Measurements from ENCODE around the gene PTPRH. TPM values are rescaled to one million over a fixed set of nuclear protein-coding genes. Genes with fewer than 3 reads are reported as not detected.
A peak's percentile ranks its signal among the peaks of the same experiment; 100 is the strongest.

PTPRH gene, protein sequence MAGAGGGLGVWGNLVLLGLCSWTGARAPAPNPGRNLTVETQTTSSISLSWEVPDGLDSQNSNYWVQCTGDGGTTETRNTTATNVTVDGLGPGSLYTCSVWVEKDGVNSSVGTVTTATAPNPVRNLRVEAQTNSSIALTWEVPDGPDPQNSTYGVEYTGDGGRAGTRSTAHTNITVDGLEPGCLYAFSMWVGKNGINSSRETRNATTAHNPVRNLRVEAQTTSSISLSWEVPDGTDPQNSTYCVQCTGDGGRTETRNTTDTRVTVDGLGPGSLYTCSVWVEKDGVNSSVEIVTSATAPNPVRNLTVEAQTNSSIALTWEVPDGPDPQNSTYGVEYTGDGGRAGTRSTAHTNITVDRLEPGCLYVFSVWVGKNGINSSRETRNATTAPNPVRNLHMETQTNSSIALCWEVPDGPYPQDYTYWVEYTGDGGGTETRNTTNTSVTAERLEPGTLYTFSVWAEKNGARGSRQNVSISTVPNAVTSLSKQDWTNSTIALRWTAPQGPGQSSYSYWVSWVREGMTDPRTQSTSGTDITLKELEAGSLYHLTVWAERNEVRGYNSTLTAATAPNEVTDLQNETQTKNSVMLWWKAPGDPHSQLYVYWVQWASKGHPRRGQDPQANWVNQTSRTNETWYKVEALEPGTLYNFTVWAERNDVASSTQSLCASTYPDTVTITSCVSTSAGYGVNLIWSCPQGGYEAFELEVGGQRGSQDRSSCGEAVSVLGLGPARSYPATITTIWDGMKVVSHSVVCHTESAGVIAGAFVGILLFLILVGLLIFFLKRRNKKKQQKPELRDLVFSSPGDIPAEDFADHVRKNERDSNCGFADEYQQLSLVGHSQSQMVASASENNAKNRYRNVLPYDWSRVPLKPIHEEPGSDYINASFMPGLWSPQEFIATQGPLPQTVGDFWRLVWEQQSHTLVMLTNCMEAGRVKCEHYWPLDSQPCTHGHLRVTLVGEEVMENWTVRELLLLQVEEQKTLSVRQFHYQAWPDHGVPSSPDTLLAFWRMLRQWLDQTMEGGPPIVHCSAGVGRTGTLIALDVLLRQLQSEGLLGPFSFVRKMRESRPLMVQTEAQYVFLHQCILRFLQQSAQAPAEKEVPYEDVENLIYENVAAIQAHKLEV
- not detected for total RNA-seq

DNA sequence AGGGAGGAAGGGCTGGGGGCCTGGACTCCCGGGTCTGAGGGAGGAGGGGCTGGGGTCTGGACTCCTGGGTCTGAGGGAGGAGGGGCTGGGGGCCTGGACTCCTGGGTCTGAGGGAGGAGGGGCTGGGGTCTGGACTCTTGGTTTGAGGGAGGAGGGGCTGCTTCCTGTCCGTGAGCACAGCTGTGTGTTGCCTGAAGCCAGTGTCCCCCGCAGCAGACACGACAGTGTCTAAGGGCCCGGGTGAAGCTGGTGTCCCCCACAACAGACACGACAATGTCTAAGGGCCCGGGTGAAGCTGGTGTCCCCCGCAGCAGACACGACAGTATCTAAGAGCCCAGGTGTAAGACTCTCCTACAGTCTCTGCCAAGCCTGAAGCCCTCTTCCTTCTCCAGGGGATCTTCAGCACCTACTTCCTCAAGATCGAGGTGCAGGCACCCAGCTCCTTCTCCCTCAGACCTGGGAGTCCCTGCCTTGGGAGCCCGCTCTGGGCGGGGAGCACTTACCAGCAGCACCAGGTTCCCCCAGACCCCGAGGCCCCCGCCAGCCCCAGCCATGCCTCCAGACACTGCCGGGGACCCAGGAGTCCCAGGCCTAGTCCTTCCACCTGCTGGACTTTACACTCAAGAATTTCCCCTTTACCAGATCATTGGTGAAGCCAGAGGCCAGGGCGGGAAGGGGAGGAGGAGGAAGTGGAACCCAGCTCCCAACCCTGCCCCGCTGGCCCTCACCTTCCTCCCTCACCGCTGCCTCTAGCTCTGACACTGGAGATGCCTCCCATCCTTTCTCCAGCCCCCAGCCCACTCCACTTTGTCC lies at the start of gene PTPRH:
Gene PTPRH (minus strand): TSS at position 622 of the 813 bp plus-strand sequence. CDS start 68 bp downstream, at position 554.
- DNase-seq = no peak

DNA sequence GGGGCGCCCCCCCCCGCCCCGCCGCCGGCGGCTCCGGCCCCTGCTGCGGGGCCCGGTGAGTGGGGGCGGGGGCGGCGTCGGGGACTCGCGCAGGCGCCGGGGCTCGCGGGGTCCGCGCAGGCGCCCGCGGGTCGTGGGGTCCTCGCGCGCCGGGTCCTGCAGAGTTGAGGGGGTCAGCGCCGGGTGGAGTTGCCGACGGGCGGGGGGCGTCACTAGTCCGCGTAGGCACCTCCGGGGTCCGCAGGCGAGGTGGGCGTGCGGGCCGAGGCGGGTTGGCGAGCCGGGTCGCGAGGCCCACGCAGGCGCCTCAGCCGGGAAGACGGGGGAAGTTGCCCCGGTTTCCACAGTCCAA lies 49.2 kb upstream of the PTPRH start:
- DNase-seq = peak; percentile 40

DNA sequence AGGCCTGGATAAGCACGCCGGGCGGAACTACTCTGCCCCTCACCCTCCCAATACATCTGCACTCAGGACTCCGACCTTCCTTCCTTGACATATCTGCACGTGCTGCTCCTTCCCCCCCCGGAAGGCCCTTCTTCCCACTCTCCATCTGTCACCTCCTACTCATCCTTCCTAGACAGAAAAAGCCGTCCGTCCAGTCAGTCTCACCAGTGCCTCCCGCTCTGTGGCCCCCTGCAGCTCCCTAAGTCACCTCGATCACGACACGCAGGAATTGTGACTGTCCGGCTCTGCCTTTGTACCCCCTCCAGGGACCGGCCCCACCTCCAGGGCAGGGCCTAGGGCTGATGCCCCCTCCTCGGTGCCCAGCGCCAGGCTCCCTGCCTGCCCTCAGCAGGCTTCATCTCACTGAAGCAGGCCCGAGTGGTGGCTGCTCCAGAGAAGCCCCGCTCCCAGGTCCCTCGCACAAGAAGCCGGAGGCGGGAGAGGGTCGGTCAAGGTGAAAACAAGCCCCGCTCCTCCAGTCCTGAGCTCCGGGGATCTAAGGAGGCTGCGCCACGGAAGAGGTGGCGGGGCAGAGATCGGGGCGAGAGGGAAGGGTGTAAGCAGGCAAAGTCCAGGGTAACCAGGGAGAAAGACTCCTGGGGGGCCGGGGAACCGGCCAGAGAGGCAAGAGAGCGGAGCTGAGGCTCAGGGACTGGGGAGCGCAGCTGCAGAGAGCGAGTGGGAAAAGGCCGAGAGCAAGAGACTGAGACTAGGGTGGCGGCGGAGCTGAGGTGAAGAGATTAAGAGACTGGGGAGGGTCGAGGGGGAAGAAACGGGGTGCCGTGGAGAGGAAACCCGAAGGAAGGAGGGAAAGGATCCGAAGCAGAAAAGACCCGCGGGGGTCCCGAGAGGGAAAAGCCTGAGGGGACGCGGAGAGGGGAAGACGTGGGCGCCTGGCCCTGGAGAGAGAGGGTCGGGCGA lies 48.4 kb upstream of the PTPRH start:
- no peak for DNase-seq

DNA sequence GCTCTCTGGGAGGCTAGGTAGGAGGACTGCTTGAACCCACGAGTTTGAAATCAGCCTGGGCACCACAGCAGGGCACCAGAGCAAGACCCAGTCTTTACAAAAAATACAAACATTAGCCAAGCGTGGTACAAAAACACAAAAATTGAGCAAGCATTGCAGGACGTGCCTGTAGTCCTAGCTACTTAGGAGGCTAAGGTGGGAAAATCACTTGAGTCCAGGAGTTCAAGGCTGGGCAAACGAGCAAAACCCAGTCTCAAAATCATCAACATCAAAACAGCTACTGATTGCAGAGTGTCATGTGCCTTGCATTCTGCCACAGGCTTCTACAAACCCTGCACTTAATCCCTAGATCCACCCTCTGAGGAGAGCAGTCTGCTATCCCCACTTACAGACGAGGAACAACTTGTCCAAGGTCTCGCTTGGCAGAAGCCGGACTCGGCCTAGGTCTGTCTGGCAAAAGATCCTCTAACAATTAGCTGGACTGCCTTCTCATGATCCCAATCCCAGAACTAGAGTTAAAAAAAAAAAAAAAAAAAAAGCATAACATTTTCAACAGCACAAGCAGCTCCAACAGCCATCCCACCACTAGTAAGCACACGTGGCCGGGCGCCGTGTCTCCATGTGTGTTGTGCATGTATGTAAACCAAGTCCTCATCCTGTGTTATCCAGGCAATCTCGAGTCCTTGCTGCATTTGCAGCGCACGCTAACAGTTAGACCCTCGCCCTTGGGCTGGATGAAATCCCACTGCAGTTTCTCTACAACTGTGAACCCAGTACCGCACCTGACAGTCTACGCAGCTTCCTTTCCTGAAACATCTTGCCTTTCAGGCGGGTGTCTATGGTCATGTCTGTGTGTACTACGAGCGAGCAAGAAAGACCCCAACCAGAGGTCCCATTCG lies 47.5 kb upstream of the PTPRH start:
- DNase-seq = no peak

DNA sequence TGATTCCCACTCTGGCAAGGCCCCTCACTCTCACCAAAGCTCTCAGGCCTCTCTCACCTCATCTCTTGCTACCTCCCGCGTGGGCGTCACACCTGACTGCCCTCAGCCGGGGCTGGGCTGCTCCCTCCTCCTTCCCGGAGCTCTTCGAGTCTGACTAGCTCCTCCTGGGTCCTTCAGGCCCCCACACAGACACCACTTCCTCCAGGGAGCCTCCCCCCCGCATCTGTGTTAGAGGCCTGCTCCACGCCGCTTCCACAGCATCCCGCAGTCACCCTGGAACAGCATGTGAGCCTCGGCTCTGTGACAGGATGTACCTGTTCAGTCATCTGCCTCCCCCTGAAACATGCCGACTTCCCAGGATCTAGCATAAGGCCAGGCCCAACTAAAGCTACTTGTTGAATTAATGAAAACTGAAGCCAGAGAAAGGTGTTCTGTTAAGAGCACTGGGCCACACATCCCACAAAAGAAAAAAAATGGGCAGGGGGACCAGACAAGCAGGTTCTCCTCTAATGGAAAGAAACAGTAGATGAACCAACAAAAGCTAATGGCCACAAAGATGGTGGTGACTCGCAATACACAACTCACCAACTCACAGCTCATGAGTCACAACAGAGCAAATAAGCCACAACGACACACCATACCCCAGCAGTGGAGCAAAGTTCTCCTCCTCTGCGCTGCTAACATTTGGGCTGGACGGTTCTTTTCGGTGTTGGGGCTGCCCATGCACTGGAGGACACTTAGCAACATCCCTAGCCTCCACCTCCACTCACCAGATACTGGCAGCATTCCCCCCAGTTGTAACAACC lies 46.5 kb upstream of the PTPRH start:
- DNase-seq = peak; percentile 25

- DNase-seq = no peak
Observed at GRCh38 chr19:55254625-55254977, 45.3 kb upstream of the PTPRH start.

GRCh38 chr19:55253842-55254624 lies 44.7 kb upstream of the PTPRH start:
- peak; percentile 57 for DNase-seq

DNA sequence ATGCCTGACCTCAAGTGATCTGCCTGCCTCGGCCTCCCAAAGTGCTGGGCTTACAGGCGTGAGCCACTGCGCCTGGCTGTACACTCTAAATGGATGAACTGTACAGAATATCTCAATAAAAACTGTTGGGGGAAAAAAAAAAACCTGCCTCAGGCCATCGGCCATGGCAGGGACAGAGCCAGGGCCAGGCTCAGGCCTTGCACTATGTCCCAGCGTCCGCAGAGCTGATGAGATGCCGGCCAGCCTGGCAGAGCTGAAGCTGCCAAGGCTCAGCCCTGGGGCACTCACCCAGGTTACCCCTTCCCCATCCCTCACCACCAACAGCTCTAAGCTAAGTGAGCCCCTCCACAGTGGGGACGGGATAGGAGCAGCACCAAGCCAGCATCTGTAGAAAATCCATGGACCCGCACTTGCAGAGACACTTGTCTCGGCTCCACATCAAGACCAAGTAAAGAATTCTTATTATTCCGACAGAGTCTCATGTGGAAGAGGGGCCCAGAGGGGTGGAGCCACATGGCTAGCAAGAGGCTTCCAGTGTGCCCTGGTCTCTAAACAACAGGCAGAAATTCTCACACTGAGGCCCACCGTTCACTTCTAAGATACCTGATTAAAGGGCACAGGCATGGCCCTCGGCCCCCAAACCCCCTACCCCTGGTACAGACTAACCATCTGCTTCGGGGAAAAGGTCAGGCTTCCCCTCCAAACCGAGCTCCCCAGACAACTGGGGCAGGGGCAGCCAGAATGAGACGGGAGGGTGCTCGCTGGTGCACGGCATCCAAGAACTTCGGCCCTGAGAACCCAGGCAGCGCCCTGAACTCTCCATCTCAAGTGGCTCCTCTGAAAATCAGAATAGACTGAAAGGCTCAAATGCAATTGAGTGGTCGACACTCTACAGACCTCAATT lies 43.7 kb upstream of the PTPRH start:
- DNase-seq = no peak

DNA sequence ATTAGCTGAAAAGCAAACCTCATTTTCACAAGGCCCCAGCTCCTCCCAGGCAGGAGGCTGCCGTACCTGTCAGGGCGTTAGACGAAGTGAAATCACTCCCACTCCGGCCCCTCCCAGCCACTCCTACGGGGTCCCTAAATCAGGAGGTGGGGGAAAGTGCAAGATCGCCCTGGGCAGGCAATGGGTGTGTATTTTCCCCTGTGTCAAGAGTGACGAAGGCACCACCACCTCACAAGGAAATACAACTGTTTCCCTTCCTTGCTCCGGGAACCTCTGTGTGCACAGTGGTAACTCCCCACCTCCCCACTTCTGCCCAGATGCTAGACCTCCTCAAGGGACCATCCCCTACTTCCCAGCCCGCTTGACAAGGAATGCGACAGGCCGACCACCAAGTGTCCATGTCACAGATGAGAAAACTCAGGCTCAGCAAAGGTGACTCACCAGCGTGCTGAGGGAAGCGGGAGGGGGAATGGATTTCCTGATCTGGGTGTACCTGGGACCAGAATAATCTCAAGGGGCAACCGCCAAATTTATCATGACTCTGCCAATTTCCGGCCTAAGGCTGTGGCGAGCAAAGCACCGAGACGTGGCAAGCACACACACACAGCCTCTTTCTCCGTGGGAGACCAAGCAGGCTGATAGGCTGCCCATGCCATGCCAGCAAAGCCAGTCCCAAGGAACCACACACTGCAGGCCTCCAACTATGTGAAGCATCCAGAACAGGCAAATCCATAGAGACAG lies 42.2 kb upstream of the PTPRH start:
- DNase-seq = peak; percentile 35

DNA sequence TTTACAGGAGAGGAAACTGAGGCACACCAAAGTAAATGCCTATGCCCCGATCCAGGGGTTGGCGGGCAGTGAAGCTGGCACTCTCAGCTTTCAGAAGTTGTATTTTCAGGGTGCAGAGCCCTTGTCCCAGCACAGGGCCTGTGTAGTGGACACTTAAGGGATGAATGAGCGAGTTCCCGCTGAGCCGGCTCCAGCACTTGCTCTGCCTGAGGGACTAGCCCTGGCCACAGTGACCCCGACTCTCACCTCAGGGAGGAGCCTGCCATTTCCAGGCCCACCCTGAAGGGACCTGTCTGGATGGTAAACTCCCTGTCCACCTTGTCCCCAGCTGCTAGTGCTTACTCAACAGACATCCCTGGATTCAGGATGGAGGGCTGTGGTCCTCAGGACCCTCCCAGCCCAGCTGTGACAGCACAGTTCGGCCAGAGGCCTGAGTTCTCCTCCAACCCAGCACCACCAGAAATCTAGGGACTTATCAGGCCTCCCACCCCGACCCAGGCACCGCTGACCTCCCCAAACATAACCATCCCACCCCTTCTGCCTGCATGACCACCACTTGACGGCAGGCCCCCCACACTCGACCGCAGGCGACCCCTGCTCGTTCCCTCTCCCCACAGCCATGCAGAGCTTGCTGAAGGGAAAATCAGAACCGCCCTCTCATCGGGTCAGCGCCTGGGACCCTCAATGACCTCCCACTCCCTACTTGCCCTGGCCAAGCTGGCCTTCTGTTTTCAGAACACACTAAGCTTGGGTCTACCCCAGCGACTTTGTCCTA lies 41.1 kb upstream of the PTPRH start:
- DNase-seq = no peak

DNA sequence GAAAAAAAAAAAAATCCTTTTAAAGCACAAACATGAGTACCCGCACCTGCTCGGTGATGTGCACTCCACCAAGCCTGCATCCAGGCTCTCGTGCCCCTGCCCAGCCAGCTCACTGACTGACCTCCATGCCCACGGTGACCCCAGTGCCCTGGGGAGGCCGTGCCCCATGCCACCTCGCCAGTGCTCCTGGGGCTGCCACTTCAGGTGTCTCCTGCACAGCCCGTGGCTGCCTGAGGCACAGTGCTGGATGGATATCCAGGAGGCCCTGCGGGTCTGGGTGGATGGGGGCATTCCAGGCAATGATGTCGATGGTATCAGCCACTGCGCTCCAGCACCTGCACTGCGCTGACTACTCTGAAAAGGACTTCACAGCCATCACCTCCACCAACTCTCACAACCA lies 40.5 kb upstream of the PTPRH start:
- DNase-seq = no peak

DNA sequence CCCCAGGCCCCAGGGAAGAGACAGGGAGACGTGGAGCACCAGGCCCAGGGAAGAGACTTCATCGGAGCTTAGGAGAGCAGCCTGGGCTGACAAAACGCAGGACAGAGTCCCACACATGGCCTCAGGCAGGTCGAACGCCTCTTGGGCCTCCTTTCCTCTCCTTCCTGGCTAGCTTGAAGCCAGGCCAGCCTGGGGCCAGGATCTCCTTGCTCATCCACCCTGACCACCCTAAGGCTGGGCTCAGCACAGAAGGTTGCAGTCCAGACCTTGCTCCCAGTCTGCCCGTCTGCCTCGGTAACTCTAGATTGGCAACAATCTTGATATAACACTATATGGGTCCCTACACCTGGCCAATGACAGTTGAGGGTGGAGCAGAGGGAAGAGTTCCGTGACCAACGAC lies 39.4 kb upstream of the PTPRH start:
- no peak for DNase-seq

DNA sequence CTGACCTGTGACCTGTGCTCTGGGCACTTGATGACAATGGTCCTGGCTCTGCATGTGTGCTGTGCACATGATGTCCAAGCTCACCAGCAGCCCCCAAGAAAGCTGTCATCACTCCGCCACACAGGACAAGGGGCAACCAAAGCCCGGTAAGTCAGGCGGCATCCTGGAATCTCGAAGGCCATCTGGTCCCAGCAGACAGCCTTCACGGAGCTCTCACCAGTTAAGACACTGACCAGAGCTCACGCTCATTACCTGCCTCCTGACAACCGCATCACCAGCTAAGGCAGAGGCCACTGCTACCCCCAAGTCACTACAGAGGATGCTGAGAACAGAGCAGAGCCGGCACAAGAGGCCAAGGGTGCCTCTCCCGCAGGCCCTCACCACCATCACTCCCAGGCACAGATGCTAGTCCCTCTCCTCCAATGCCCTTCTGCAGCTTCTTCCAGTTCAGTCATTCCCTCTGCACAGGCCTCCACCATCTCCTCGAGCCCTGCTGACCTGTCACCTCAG lies 38.9 kb upstream of the PTPRH start:
- DNase-seq = no peak

DNA sequence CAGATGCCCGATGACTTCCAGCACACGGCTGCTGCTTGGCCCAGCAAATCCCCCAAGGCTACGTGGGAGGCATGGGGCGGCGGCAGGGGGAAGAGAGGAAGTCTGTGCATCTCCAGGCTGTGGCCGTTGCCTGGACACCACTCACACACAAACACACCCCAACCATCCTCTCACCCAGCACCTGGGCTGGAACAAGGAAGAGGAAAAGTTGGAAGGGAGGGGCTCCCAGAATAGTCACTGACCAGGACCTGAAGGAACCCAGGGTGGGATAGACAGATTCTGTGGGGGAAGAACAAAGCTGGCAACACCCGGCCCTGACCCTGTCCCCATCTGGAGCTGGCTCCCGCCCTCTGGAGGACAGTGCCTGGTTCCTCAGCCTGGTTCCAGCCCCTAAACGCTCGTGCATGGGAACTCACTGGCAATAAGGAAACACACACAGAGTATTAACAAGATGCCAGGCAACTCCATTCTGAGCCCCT lies 38.4 kb upstream of the PTPRH start:
- no peak for DNase-seq

Measured in effector CD4-positive, alpha-beta T cell (primary cell).